ENCODE results near the gene LRRC3B.

Gene LRRC3B

DNA sequence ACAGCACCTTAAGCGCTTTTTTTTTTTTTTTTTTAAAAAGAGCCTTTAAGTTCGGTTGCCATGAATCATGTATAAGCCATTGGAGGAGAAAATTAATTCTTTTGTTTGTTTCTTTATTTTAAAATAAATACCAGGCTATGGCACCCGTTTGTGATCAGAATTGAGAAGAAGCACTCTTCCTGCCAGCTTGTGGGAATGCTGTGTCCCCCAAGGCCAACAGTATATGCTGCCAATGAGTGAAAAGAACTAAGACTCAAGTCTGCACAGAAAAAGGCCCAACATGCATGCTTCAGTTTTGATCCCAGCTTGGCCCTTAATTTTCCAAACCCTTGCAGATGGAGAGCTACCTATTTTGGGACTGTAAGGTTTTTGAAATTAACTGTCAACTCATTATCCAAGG lies 90.5 kb downstream of the LRRC3B start:
- no peak for DNase-seq

DNA sequence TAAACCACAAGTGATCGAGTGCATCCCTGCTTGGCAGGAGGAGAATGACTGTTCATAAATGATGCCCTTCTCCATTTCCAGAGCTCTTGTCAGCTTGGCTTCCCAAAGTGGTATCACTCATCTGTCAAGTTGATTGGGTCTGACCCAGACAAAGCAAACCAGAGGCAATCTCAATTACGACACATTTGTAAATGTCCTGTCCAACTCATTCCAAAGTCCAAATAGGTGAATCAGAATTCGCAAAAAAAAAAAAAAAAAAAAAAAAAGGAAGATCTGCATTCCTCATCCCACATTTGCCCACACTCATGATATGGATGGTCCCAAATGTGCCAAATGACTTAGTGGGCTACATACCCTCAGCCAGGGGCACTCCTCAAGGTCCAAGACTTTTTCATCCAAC lies 91.9 kb downstream of the LRRC3B start:
- no peak for DNase-seq

DNA sequence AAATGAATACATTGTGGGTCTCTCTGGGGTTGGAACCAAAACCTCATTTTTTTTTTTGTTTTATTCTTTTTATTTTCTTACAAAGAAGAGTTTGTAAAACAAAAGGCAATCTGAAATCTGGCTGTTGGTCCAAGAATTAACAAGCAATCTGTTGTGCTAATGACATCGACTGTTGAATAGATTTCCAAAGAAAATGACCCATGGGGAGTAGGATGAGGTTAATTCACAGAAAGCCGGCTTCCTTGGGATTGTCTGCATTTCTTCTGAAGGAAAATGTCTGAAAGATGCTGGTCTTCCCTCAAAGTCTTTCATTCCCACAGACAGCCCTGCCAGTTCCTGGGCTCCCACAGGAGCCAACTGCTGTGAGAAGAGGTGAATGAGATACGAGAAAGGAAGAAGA lies 92.9 kb downstream of the LRRC3B start:
- no peak for DNase-seq

DNA sequence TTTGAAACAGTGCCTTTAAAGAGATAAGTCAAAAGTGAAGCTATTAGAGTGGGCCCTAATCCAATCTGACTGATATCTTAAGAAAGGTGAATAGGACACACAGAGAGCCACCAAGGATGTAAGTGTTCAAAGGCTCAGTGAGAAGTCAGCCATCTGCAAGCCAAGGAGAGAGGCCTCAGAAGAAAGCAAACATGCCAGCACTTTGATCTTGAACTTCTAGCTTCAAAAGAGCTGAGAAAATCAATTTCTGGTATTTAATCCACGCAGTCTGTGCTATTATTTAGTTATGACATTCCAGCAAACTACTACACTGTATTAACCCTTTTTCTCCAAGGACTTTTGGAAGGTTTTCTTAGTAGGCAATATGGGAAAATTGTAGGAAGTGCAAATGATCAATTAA lies 95.7 kb downstream of the LRRC3B start:
- no peak for DNase-seq

DNA sequence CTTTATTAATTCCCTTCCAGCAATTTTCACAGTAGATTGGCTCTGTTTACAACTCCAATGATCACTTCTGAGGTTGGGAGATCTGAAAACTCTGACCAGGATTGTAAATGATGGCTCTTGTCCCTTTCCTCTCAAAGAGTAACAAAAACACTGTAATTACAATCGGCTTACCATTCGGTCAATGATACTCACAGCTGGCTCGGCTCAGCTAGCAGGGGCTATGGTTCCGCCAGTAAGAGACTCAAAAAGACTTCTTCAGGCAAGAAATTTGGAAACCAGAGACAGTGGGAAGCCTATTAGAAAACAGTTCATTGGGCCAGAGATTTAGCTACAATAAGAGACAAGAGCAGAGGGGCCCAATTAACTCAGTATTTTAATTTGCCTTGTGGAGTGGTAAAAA lies 96.6 kb downstream of the LRRC3B start:
- no peak for DNase-seq

DNA sequence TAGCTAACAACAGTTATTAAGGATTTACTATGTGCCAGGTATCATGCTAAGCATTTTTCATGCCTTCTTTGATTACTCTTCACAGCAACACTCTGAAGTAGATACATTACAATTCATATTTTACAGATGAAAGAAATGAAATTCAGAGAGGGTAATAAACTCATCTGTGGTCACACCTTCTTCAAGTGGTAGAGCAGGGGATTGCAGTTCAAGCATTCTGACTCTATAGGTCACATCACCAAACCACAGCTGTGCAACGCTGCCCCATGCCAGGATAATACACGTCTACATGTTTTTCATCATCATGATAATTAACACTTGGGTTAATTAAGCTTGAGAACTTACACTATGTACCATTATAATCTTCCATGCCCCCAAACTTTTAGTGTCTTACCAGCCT lies 98.5 kb downstream of the LRRC3B start:
- DNase-seq, result no peak

DNA sequence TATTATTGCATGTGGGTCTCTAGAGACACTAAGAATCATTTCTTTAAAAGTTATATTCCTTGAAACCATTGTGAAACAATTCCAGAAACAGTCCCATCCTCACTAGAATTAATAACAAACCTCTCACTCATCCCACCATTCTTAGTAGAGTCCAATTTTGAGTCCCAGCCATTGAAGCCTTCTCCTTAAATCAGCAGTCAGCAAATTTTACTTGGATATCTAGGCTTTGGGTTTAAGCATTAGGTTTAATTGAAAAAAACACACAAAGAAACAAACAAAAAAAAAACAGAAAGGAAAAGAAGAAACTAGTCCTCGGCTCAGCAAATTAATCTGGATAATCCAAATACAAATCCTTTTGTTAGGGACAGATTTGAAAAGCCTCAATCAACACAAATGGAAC lies 109.3 kb downstream of the LRRC3B start:
- no peak for DNase-seq

DNA sequence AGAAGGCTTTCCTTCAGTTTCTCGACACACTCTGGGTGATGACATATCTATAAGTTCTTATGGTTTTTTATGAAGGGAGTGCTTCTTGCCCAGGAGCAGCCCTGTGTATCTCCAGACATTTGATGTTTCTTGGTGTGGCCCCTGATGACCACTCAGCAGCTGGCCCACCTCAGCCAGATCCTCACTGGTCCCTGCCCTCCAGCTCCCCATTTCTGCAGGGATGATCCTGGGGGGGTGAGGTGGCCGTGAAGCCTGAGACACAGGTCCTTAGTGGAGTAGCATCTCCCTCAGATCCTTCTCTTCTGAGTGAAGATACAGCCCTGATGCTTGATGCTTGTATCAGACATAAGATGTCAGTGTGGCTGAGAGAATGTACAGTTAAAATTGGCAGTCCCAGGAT lies 127.7 kb downstream of the LRRC3B start:
- no peak for DNase-seq

DNA sequence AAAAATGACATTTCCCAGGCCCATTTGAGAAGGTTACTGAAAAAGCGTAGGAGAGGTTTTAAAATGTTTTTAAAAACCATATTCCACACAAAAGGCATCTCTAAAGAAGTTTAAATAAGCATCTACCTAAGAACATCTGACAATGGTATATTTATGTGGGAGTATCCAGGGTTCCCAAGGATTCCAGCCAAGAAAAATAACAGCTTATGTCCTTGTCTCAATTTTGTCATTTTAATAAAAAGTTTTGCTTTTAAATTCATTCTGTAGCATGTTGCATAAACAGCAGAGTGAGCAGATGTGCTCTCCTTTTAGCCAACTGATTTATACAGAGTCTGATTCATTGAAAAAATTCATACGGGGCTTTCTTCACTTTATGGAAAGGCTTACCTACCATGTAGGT lies 129.9 kb downstream of the LRRC3B start:
- DNase-seq, result no peak

DNA sequence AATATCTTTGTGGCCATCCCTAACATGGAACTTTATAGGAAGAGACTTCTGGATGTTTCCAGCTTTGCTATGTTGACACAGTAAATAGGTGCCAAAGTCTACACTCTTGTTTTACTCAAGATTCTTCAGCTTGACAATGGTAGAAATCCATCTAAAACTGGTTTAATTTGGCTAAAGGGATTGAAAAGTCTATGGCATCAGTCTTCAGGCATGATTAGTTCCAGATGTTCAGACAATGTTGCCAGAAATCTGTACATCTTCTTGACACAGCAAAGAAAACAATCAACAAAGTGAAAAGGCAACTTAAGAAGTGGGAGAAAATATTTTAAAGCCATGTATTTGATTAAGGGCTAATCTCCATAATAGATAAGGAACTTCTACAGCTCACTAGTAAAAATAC lies 130.5 kb downstream of the LRRC3B start:
- no peak for DNase-seq

DNA sequence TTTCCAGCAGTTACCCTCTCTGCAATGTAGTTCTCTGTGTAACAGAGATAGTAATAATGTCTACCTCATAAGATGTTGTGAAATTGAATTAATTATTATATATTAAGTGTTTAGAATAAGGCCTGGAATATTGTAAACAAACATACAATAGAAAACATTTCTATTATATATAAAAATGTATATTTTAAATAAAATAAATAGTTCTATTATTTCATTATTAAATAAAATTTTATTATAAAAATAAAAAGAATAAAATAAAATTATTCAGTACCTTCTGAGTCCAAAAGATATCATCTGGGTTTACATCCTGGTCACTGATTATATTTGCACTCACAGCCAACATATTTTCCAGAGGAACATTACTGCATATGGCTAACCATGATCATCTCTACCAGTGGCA lies 135.4 kb downstream of the LRRC3B start:
- DNase-seq, result no peak
